ENCODE data around the gene SP3.

DNA sequence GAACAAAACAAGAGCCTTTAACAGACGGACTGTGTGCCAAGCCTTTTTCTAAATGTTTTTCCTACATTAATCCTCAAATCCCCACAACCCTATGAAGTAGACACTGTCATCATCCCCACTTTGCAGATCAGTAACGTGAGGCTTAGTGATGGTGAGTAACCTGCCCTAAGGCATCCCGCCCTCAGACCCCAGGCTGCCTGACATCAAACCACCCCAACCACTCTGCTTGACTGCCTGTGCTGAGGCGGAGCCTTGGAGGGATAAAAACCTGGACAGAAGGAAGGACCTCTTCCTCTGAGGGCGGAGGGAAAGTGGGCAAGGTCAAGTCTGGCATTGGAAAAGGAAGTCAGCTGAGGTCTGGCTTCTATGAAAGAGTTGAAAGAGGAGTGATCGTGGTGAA is 104.6 kb downstream of the SP3 start:
- TF ChIP-seq POLR2A (IDR thresholded peaks at IDR 0.05) (no peak), POLR2AphosphoS5 (IDR thresholded peaks at IDR 0.05) (no peak)
- TF ChIP-seq, protein P1, sequence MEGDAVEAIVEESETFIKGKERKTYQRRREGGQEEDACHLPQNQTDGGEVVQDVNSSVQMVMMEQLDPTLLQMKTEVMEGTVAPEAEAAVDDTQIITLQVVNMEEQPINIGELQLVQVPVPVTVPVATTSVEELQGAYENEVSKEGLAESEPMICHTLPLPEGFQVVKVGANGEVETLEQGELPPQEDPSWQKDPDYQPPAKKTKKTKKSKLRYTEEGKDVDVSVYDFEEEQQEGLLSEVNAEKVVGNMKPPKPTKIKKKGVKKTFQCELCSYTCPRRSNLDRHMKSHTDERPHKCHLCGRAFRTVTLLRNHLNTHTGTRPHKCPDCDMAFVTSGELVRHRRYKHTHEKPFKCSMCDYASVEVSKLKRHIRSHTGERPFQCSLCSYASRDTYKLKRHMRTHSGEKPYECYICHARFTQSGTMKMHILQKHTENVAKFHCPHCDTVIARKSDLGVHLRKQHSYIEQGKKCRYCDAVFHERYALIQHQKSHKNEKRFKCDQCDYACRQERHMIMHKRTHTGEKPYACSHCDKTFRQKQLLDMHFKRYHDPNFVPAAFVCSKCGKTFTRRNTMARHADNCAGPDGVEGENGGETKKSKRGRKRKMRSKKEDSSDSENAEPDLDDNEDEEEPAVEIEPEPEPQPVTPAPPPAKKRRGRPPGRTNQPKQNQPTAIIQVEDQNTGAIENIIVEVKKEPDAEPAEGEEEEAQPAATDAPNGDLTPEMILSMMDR (IDR thresholded peaks at IDR 0.05) = no peak
